IMR-90 (cell line): ENCODE measurements around the gene KRTAP10-3. TPM values are rescaled to one million over a fixed set of nuclear protein-coding genes. Genes with fewer than 3 reads are reported as not detected.

Experiments used
- ATAC-seq: fragments of 200-7000 bp; cut with Tn5 transposase; 2 replicates; pipeline ENCODE4 v1.9.1; 2020; ENCODE audit warnings: low read depth, mild to moderate bottlenecking, moderate library complexity
- BruUV-seq: library from RNA; stranded (reverse); fragments of 400-500 nt; replicated peaks from 2 replicates; lab custom pipeline; 2021; lab: Mats Ljungman, UMichigan
- CTCF ChIA-PET: fragments of 300-600 bp; formaldehyde crosslinking; extraction: SDS; loops from one replicate; lab custom pipeline; 2021; ENCODE audit warnings: antibody characterized with exemption; lab: Yijun Ruan, JAX
- POLR2A ChIA-PET: fragments of 300-600 bp; sonication (Branson Sonifier 250); formaldehyde crosslinking; loops from one replicate; lab custom pipeline; 2022; ENCODE audit warnings: antibody characterized with exemption; ENCODE audit not compliant: unreplicated experiment; lab: Charles Lee
- DNase-seq: peaks from one replicate; pipeline ENCODE4 v3.0.0; 2013
- H2AFZ ChIP-seq: replicated peaks from 2 replicates; pipeline ENCODE3; 2013; ENCODE audit warnings: low read length, mild to moderate bottlenecking; ENCODE audit not compliant: poor library complexity
- H2AK5ac ChIP-seq: 2 replicates; pipeline ENCODE4 v1.6.1; 2013; ENCODE audit warnings: low read depth, low read length, inconsistent platforms
- H2AK9ac ChIP-seq: replicated peaks from 2 replicates; pipeline ENCODE3; 2013; ENCODE audit warnings: mild to moderate bottlenecking, low read depth, low read length, moderate library complexity; ENCODE audit not compliant: poor library complexity
- H2BK120ac ChIP-seq: 2 replicates; pipeline ENCODE4 v1.6.1; 2013; ENCODE audit warnings: low read depth, low read length, inconsistent platforms
- H2BK15ac ChIP-seq: 3 replicates; pipeline ENCODE4 v1.6.1; 2013; ENCODE audit warnings: low read depth, low read length, inconsistent platforms
- H2BK20ac ChIP-seq: 2 replicates; pipeline ENCODE4 v1.6.1; 2013; ENCODE audit warnings: low read depth, mild to moderate bottlenecking, inconsistent platforms, low read length, moderate library complexity
- H2BK5ac ChIP-seq: 2 replicates; pipeline ENCODE4 v1.6.1; 2013; ENCODE audit warnings: mild to moderate bottlenecking, low read depth, low read length, inconsistent platforms; ENCODE audit not compliant: poor library complexity, severe bottlenecking
- H3K14ac ChIP-seq: replicated peaks from 2 replicates; pipeline ENCODE4 v1.6.1; 2013; ENCODE audit warnings: low read depth, low read length, inconsistent platforms
- H3K18ac ChIP-seq: 2 replicates; pipeline ENCODE4 v1.6.1; 2013; ENCODE audit warnings: low read depth, low read length, control low read depth
- H3K23ac ChIP-seq: 2 replicates; pipeline ENCODE4 v1.6.1; 2013; ENCODE audit warnings: low read depth, low read length, inconsistent platforms
- H3K27ac ChIP-seq: 2 replicates; pipeline ENCODE4 v1.5.1; 2013; ENCODE audit warnings: mild to moderate bottlenecking, control low read depth, low read length; ENCODE audit not compliant: insufficient read depth
- H3K27me3 ChIP-seq: 2 replicates; pipeline ENCODE4 v1.6.1; 2013; ENCODE audit warnings: low read length; ENCODE audit not compliant: control insufficient read depth, insufficient read depth
- H3K36me3 ChIP-seq: 2 replicates; pipeline ENCODE4 v1.6.1; 2013; ENCODE audit warnings: low read length, mixed read lengths; ENCODE audit not compliant: control insufficient read depth, insufficient read depth
- H3K4ac ChIP-seq: 2 replicates; pipeline ENCODE4 v1.6.1; 2013; ENCODE audit warnings: low read depth, low read length, inconsistent platforms
- H3K4me1 ChIP-seq: 2 replicates; pipeline ENCODE4 v1.6.1; 2013; ENCODE audit warnings: low read length, mixed read lengths; ENCODE audit not compliant: control insufficient read depth, insufficient read depth
- H3K4me2 ChIP-seq: 2 replicates; pipeline ENCODE4 v1.6.1; 2013; ENCODE audit warnings: low read depth, mild to moderate bottlenecking, control low read depth, low read length, moderate library complexity
- H3K4me3 ChIP-seq: 2 replicates; pipeline ENCODE4 v1.5.1; 2013; ENCODE audit warnings: low read depth, mild to moderate bottlenecking, control low read depth, low read length, moderate library complexity; ENCODE audit not compliant: insufficient read depth
- H3K56ac ChIP-seq: 2 replicates; pipeline ENCODE4 v1.6.1; 2013; ENCODE audit warnings: low read length, inconsistent platforms; ENCODE audit not compliant: insufficient read depth; ENCODE audit errors: extremely low read depth
- H3K79me1 ChIP-seq, 2 experiments: 2 replicates each; pipeline ENCODE4 v1.6.1; 2013; ENCODE audit warnings: low read length in 2 of 2, inconsistent platforms in 1 of 2, low read depth in 1 of 2
- H3K9ac ChIP-seq: 2 replicates; pipeline ENCODE4 v1.6.1; 2013; ENCODE audit warnings: low read depth, low read length, control low read depth
- H3K9me1 ChIP-seq: 2 replicates; pipeline ENCODE4 v1.6.1; 2013; ENCODE audit warnings: low read length, inconsistent platforms; ENCODE audit not compliant: insufficient read depth
- H3K9me3 ChIP-seq: 2 replicates; pipeline ENCODE4 v1.6.1; 2013; ENCODE audit warnings: low read length; ENCODE audit not compliant: control insufficient read depth, insufficient read depth
- H4K20me1 ChIP-seq: 2 replicates; pipeline ENCODE4 v1.6.1; 2013; ENCODE audit warnings: low read length, inconsistent platforms; ENCODE audit not compliant: insufficient read depth
- H4K5ac ChIP-seq: 2 replicates; pipeline ENCODE4 v1.6.1; 2013; ENCODE audit warnings: mild to moderate bottlenecking, low read depth, low read length, control low read depth
- H4K8ac ChIP-seq, 2 experiments: 2 replicates each; pipeline ENCODE4 v1.6.1; 2013; ENCODE audit warnings: low read depth in 2 of 2, low read length in 2 of 2, control low read depth in 1 of 2, inconsistent platforms in 1 of 2
- H4K91ac ChIP-seq: 2 replicates; pipeline ENCODE4 v1.6.1; 2013; ENCODE audit warnings: low read depth, low read length, inconsistent platforms; ENCODE audit not compliant: insufficient read depth
- BHLHE40 ChIP-seq: fragments of 150-350 bp; IDR thresholded peaks from 2 replicates; pipeline ENCODE4 v1.6.1; 2016; ENCODE audit warnings: mild to moderate bottlenecking, low read depth, low read length
- CEBPB ChIP-seq: IDR thresholded peaks from 2 replicates; pipeline ENCODE4 v1.6.1; 2012; ENCODE audit warnings: low read depth, low read length, improper control_type of control experiment
- CHD1 ChIP-seq: IDR thresholded peaks from 2 replicates; pipeline ENCODE4 v1.6.1; 2012; ENCODE audit warnings: low read depth, low read length, improper control_type of control experiment
- FOS ChIP-seq: fragments of 150-350 bp; IDR thresholded peaks from 2 replicates; pipeline ENCODE4 v1.6.1; 2016; ENCODE audit warnings: low read depth, low read length
- MAFK ChIP-seq: IDR thresholded peaks from 2 replicates; pipeline ENCODE4 v1.6.1; 2012; ENCODE audit warnings: low read depth, low read length, improper control_type of control experiment
- MAZ ChIP-seq: IDR thresholded peaks from 2 replicates; pipeline ENCODE4 v1.6.1; 2012; ENCODE audit warnings: low read depth, mild to moderate bottlenecking, low read length, improper control_type of control experiment, moderate library complexity, borderline replicate concordance
- MXI1 ChIP-seq: IDR thresholded peaks from 2 replicates; pipeline ENCODE4 v1.6.1; 2012; ENCODE audit warnings: low read depth, mild to moderate bottlenecking, low read length, moderate library complexity, borderline replicate concordance
- NFE2L2 ChIP-seq: fragments of 150-350 bp; IDR thresholded peaks from 2 replicates; pipeline ENCODE4 v1.6.1; 2016; ENCODE audit warnings: low read depth, mild to moderate bottlenecking, low read length
- POLR2A ChIP-seq: IDR thresholded peaks from 2 replicates; pipeline ENCODE4 v1.6.1; 2012; ENCODE audit warnings: mild to moderate bottlenecking, low read depth, low read length
- RAD21 ChIP-seq: IDR thresholded peaks from 2 replicates; pipeline ENCODE4 v1.6.1; 2012; ENCODE audit warnings: low read length, improper control_type of control experiment
- RCOR1 ChIP-seq: IDR thresholded peaks from 2 replicates; pipeline ENCODE4 v1.6.1; 2012; ENCODE audit warnings: mild to moderate bottlenecking, low read length, improper control_type of control experiment; ENCODE audit not compliant: insufficient replicate concordance
- RFX5 ChIP-seq: IDR thresholded peaks from 2 replicates; pipeline ENCODE4 v1.8.0; 2012; ENCODE audit warnings: low read depth, mild to moderate bottlenecking, low read length, moderate library complexity
- SMC3 ChIP-seq: fragments of 150-350 bp; IDR thresholded peaks from 2 replicates; pipeline ENCODE4 v1.6.1; 2016; ENCODE audit warnings: low read depth, mild to moderate bottlenecking, antibody characterized with exemption, low read length, moderate library complexity
- WGBS, 2 experiments: methylation state at CpG; one replicate each; pipeline versions ENCODE4 v1.1.5 to v1.1.7; 2013; ENCODE audit warnings: missing lambda C conversion rate in 2 of 2; ENCODE audit not compliant: insufficient read length in 1 of 2; ENCODE audit errors: extremely low coverage in 2 of 2; 5-methylcytosine and 5-hydroxymethylcytosine counted together
- dilution Hi-C: fragments of 300-500 bp; cut with HindIII; formaldehyde crosslinking; loops from one replicate; pipeline ENCODE4 v1.14.3; 2018; ENCODE audit warnings: low sequenced_read_pairs; ENCODE audit not compliant: unreplicated experiment
- in situ Hi-C: fragments of 300-500 bp; cut with MboI; formaldehyde crosslinking; loops from 3 replicates; pipeline ENCODE4 v1.14.3; 2019; ENCODE audit warnings: low sequenced_read_pairs, inconsistent platforms, mixed read lengths
- intact Hi-C: fragments of 100-400 bp; cut with micrococcal nuclease; formaldehyde crosslinking; loops from 2 replicates; pipeline ENCODE4 v1.10.0; 2022
- polyA plus RNA-seq, 3 experiments: library from polyadenylated mRNA; depleted of rRNA; stranded (reverse); fragments of >200 nt; gene quantifications; 2 replicates each; pipeline ENCODE4 v1.2.3, GENCODE V29; 2012; ENCODE audit warnings: low replicate concordance in 1 of 3
- total RNA-seq: library from RNA; depleted of rRNA; stranded (reverse); fragments of >200 nt; gene quantifications from 2 replicates; pipeline ENCODE4 v1.2.3, GENCODE V29; 2012
- TF ChIP-seq, protein P1 (sequence below): fragments of 150-350 bp; IDR thresholded peaks from 2 replicates; pipeline ENCODE4 v1.6.1; 2017; ENCODE audit warnings: mild to moderate bottlenecking, antibody characterized with exemption, low read length, low read depth
- TF ChIP-seq, protein P2 (sequence below): fragments of 150-350 bp; IDR thresholded peaks from 2 replicates; pipeline ENCODE4 v1.6.1; 2016; ENCODE audit warnings: low read depth, mild to moderate bottlenecking, low read length, moderate library complexity, borderline replicate concordance
- TF ChIP-seq, protein P3 (sequence below): conservative IDR thresholded peaks from 2 replicates; pipeline ENCODE4 v1.5.1; 2012; ENCODE audit warnings: mild to moderate bottlenecking, low read depth, low read length, improper control_type of control experiment

Gene KRTAP10-3
- total and polyA plus RNA-seq, 2 of the 4 experiments (the other 2 are of a cell fraction): not detected

DNA sequence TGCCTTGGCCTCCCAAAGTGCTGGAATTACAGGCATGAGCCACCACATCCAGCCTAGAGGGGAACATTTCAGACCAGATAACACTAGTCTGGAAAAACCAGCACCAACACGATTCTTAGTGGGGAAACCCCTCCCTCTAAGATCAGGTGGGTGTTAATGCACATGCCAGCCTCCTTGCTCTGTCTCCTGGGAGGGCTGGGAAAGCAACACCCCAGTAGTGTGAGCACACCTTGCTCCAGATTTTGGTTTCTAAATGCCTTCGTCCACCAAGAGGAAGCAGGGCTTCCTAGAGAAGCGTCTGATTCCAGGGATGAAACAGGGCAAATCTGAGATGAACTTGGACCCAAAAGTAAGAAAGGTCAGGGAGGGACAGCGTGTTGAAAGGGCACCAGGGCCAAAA, 12.7 kb upstream of the KRTAP10-3 start:
- no peaks in the 10 kb centered on the region for H3K36me3 ChIP-seq
- dilution Hi-C loops: no loop called here
- in situ Hi-C loops: no loop called here

More for the DNA sequence above, 12.7 kb upstream of the KRTAP10-3 start:
- H3K4me1 ChIP-seq: no peaks in the 10 kb centered on the region
- TF ChIP-seq RFX5: no peak
- no peak for TF ChIP-seq NFE2L2
- TF ChIP-seq, protein P1, sequence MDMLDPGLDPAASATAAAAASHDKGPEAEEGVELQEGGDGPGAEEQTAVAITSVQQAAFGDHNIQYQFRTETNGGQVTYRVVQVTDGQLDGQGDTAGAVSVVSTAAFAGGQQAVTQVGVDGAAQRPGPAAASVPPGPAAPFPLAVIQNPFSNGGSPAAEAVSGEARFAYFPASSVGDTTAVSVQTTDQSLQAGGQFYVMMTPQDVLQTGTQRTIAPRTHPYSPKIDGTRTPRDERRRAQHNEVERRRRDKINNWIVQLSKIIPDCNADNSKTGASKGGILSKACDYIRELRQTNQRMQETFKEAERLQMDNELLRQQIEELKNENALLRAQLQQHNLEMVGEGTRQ: no peak
- TF ChIP-seq CHD1: no peak
- TF ChIP-seq SMC3: no peak
- no peak for TF ChIP-seq MXI1
- TF ChIP-seq FOS: no peak
- TF ChIP-seq, protein P2, sequence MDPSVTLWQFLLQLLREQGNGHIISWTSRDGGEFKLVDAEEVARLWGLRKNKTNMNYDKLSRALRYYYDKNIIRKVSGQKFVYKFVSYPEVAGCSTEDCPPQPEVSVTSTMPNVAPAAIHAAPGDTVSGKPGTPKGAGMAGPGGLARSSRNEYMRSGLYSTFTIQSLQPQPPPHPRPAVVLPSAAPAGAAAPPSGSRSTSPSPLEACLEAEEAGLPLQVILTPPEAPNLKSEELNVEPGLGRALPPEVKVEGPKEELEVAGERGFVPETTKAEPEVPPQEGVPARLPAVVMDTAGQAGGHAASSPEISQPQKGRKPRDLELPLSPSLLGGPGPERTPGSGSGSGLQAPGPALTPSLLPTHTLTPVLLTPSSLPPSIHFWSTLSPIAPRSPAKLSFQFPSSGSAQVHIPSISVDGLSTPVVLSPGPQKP: no peak
- TF ChIP-seq, protein P3, sequence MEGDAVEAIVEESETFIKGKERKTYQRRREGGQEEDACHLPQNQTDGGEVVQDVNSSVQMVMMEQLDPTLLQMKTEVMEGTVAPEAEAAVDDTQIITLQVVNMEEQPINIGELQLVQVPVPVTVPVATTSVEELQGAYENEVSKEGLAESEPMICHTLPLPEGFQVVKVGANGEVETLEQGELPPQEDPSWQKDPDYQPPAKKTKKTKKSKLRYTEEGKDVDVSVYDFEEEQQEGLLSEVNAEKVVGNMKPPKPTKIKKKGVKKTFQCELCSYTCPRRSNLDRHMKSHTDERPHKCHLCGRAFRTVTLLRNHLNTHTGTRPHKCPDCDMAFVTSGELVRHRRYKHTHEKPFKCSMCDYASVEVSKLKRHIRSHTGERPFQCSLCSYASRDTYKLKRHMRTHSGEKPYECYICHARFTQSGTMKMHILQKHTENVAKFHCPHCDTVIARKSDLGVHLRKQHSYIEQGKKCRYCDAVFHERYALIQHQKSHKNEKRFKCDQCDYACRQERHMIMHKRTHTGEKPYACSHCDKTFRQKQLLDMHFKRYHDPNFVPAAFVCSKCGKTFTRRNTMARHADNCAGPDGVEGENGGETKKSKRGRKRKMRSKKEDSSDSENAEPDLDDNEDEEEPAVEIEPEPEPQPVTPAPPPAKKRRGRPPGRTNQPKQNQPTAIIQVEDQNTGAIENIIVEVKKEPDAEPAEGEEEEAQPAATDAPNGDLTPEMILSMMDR: no peak
- TF ChIP-seq RCOR1: no peak
- TF ChIP-seq MAZ: no peak
- no peak for TF ChIP-seq RAD21
- no peak for TF ChIP-seq CEBPB
- TF ChIP-seq MAFK: no peak
- no peak for TF ChIP-seq POLR2A
- TF ChIP-seq BHLHE40: no peak
- no peak overlapping the region for H3K4ac ChIP-seq
- no peak overlapping the region for H2BK15ac ChIP-seq
- H4K5ac ChIP-seq: no peak overlapping the region
- no peak overlapping the region for H2BK5ac ChIP-seq
- H3K27me3 ChIP-seq: peaks cover 3% of the 10 kb centered on the region; the same call in 1 of the 2 replicates
- no peak overlapping the region for H2AK9ac ChIP-seq
- H2AK5ac ChIP-seq: no peak overlapping the region
- intact Hi-C loops: no loop called here
- no TSS peak for BruUV-seq
- H3K56ac ChIP-seq: no peak overlapping the region
- H3K4me2 ChIP-seq: no peak overlapping the region
- no peak overlapping the region for H3K9ac ChIP-seq
- no peak overlapping the region for H2AFZ ChIP-seq
- no peak for DNase-seq
- H3K14ac ChIP-seq: no peak overlapping the region
- WGBS, 2 experiments: no CpG with 5 or more reads among the region's 4 CpGs
- no peak overlapping the region for H3K27ac ChIP-seq
- no peak overlapping the region for H4K91ac ChIP-seq
- ChIA-PET CTCF (no interaction called here), POLR2A (no interaction called here)
- no peak overlapping the region for H3K4me3 ChIP-seq
- H3K9me3 ChIP-seq: peaks cover 4% of the 10 kb centered on the region
- H3K18ac ChIP-seq: no peak overlapping the region
- H4K20me1 ChIP-seq: no peaks in the 10 kb centered on the region
- no peaks in the 10 kb centered on the region for H3K9me1 ChIP-seq
- H2BK20ac ChIP-seq: no peak overlapping the region
- no peak overlapping the region for H4K8ac ChIP-seq
- H2BK120ac ChIP-seq: no peak overlapping the region
- no peaks in the 10 kb centered on the region for H3K79me1 ChIP-seq
- no peak overlapping the region for H3K23ac ChIP-seq
- no peak for ATAC-seq
